DOHH2 (cell line): ENCODE data around the gene C2orf78.

ENCODE experiments used
- H3F3A ChIP-seq: fragments of 200-600 bp; sonication (generic), shearing (Covaris generic); 2 replicates; pipeline ENCODE4 v1.6.0; 2016; ENCODE audit warnings: antibody characterized with exemption, mild to moderate bottlenecking; ENCODE audit not compliant: control insufficient read depth, insufficient read depth
- H3K27ac ChIP-seq: fragments of 200-600 bp; sonication (generic); 2 replicates; pipeline ENCODE4 v1.5.1; 2014; ENCODE audit warnings: low read depth, mild to moderate bottlenecking, low read length, moderate library complexity
- H3K27me3 ChIP-seq: fragments of 200-600 bp; sonication (generic); 2 replicates; pipeline ENCODE4 v1.6.1; 2014; ENCODE audit warnings: mild to moderate bottlenecking, low read length, mixed read lengths; ENCODE audit not compliant: control insufficient read depth
- H3K36me3 ChIP-seq: fragments of 200-600 bp; sonication (generic); 2 replicates; pipeline ENCODE4 v1.6.1; 2014; ENCODE audit warnings: mild to moderate bottlenecking, low read length, moderate library complexity, mixed read lengths; ENCODE audit not compliant: control insufficient read depth
- H3K4me1 ChIP-seq: fragments of 200-600 bp; sonication (generic); 2 replicates; pipeline ENCODE4 v1.6.1; 2014; ENCODE audit warnings: mild to moderate bottlenecking, low read length, mixed read lengths; ENCODE audit not compliant: control insufficient read depth
- H3K4me2 ChIP-seq: fragments of 200-600 bp; sonication (generic); 2 replicates; pipeline ENCODE4 v1.6.0; 2014; ENCODE audit warnings: mild to moderate bottlenecking, low read length, moderate library complexity
- H3K4me3 ChIP-seq: fragments of 200-600 bp; sonication (generic); 2 replicates; pipeline ENCODE4 v1.5.1; 2014; ENCODE audit warnings: mild to moderate bottlenecking, low read length, mixed read lengths
- H3K79me2 ChIP-seq: fragments of 200-600 bp; sonication (generic); 2 replicates; pipeline ENCODE4 v1.6.1; 2014; ENCODE audit warnings: mild to moderate bottlenecking, low read length, mixed read lengths; ENCODE audit not compliant: control insufficient read depth
- H3K9me2 ChIP-seq: fragments of 200-600 bp; sonication (generic); replicated peaks from 2 replicates; pipeline ENCODE4 v1.6.1; 2014; ENCODE audit warnings: mild to moderate bottlenecking, low read length, mixed read lengths; ENCODE audit not compliant: control insufficient read depth
- H3K9me3 ChIP-seq: fragments of 200-600 bp; sonication (generic); 2 replicates; pipeline ENCODE4 v1.6.1; 2014; ENCODE audit warnings: antibody characterized with exemption, low read length, mixed read lengths; ENCODE audit not compliant: control insufficient read depth, insufficient read depth
- H4K20me1 ChIP-seq: fragments of 200-600 bp; sonication (generic); 2 replicates; pipeline ENCODE4 v1.6.0; 2014; ENCODE audit warnings: low read depth, mild to moderate bottlenecking, antibody characterized with exemption, low read length, moderate library complexity; ENCODE audit not compliant: control insufficient read depth, insufficient read depth
- EZH2phosphoT487 ChIP-seq: fragments of 200-600 bp; sonication (generic); IDR thresholded peaks from 2 replicates; pipeline ENCODE4 v1.6.1; 2017; ENCODE audit warnings: borderline replicate concordance, mild to moderate bottlenecking, antibody characterized with exemption, low read length, moderate library complexity, mixed read lengths
- TF ChIP-seq, protein P1 (sequence below): fragments of 200-600 bp; sonication (generic); IDR thresholded peaks from one replicate; pipeline ENCODE4 v1.5.1; 2014; ENCODE audit warnings: antibody characterized with exemption, mild to moderate bottlenecking, low read depth, low read length; ENCODE audit not compliant: poor library complexity, severe bottlenecking

C2orf78 gene

DNA sequence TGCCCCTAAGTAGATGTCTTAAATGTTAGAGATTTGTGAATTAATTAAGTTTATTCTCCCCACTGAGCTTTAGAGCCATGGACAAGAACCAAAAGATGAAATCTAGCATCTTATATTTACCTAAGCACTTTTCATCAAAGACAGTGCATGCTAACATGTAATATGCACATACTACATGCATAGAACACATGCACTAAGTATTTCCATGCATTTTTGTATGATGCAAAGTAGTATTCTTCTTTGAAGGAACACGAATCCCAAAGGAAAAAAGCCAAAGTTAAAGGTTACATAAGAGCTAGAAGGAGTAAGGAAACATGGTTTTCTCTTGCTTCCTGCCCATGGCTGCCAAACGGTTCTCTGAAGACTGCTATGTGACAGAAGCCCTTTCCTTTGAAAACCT, 60.1 kb downstream of the C2orf78 start:
- Histone ChIP-seq H3K9me3 (no peaks in the 10 kb centered on the region), H3K79me2 (peaks cover 23% of the 10 kb centered on the region), H3F3A (no peaks in the 10 kb centered on the region), H3K4me3 (no peak overlapping the region), H3K36me3 (peaks cover 81% of the 10 kb centered on the region), H3K27me3 (no peaks in the 10 kb centered on the region), H3K4me2 (no peak overlapping the region), H3K4me1 (no peaks in the 10 kb centered on the region), H3K9me2 (no peaks in the 10 kb centered on the region), H3K27ac (no peak overlapping the region), H4K20me1 (no peaks in the 10 kb centered on the region)
- TF ChIP-seq EZH2phosphoT487: no peak
- TF ChIP-seq, protein P1, sequence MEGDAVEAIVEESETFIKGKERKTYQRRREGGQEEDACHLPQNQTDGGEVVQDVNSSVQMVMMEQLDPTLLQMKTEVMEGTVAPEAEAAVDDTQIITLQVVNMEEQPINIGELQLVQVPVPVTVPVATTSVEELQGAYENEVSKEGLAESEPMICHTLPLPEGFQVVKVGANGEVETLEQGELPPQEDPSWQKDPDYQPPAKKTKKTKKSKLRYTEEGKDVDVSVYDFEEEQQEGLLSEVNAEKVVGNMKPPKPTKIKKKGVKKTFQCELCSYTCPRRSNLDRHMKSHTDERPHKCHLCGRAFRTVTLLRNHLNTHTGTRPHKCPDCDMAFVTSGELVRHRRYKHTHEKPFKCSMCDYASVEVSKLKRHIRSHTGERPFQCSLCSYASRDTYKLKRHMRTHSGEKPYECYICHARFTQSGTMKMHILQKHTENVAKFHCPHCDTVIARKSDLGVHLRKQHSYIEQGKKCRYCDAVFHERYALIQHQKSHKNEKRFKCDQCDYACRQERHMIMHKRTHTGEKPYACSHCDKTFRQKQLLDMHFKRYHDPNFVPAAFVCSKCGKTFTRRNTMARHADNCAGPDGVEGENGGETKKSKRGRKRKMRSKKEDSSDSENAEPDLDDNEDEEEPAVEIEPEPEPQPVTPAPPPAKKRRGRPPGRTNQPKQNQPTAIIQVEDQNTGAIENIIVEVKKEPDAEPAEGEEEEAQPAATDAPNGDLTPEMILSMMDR: no peak

DNA sequence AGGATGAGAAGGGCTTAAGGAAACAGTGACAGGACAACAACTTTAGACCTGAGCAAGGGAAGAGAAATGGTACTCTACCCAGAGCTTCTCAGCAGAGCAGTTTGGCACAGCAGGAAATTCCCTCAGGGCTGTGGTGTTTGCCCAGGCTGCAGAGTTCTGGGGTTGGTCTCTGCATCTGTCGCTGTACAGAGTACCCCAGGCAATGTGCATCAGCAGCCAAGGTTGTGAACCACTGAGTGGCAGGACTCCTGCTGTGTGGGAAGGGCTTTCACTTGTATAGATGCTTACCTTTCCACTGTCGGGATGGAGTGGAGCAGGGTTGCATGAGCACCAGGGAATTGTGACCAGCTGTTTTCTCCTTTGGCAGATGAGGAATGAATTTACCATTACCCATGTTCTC, 66.0 kb downstream of the C2orf78 start:
- Histone ChIP-seq H3K27ac (no peak overlapping the region), H3K4me2 (no peak overlapping the region), H3K4me3 (no peak overlapping the region), H3K9me2 (no peaks in the 10 kb centered on the region), H3K9me3 (no peaks in the 10 kb centered on the region), H4K20me1 (no peaks in the 10 kb centered on the region), H3K4me1 (no peaks in the 10 kb centered on the region), H3K27me3 (no peaks in the 10 kb centered on the region), H3F3A (no peaks in the 10 kb centered on the region), H3K36me3 (peaks cover 89% of the 10 kb centered on the region), H3K79me2 (no peaks in the 10 kb centered on the region)
- TF ChIP-seq, protein P1: no peak
- no peak for TF ChIP-seq EZH2phosphoT487

DNA sequence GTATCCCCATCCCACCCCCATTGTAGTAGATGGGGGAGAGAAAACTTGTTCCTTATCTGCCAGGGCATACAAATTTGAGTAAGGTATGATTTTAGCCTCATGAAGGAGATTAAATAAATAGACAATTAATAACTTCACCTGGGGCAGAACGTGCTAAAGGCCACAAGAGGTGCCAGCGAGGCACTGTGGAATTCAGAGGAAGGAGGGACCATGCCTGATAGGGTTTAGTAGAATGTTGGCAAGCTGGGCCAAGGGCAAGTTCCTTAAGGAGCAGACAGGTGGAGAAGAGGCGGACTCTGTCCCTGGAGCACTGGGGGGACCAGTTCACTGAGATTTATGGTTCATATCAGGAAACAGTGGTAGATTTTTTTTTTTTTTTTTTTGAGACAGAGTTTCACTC, 67.3 kb downstream of the C2orf78 start:
- H3K4me3 ChIP-seq: no peak overlapping the region
- H3K79me2 ChIP-seq: no peaks in the 10 kb centered on the region
- H4K20me1 ChIP-seq: no peaks in the 10 kb centered on the region
- H3K27me3 ChIP-seq: no peaks in the 10 kb centered on the region
- peaks cover 90% of the 10 kb centered on the region for H3K36me3 ChIP-seq
- H3K4me1 ChIP-seq: peaks cover 9% of the 10 kb centered on the region
- H3K9me2 ChIP-seq: no peaks in the 10 kb centered on the region
- no peak overlapping the region for H3K4me2 ChIP-seq
- H3F3A ChIP-seq: no peaks in the 10 kb centered on the region
- H3K27ac ChIP-seq: no peak overlapping the region
- no peaks in the 10 kb centered on the region for H3K9me3 ChIP-seq
- no peak for TF ChIP-seq EZH2phosphoT487
- TF ChIP-seq, protein P1: peak; percentile 39

DNA sequence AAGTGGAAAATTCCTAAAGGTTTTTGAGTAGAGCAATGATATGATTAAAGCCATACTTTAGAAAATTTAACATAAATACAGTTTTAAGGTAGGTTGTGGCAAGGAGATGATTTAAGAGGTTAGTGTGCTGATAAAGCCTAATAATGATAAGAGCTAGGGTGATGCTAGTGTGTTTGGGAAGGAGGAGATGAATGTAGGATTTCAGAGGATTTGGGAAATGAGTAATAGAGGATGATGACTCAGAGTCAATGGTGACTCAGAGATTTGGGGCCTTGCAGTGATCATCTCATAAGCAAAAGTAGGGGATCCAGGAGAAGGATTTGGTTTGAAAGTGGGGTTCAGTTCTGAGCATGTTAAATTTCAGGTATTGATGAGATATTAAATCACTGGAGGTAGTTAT, 68.0 kb downstream of the C2orf78 start:
- Histone ChIP-seq H3K27me3 (no peaks in the 10 kb centered on the region), H3F3A (no peaks in the 10 kb centered on the region), H3K36me3 (peaks cover 90% of the 10 kb centered on the region), H3K27ac (no peak overlapping the region), H3K4me2 (no peak overlapping the region), H3K4me1 (peaks cover 16% of the 10 kb centered on the region), H3K79me2 (no peaks in the 10 kb centered on the region), H3K9me2 (no peaks in the 10 kb centered on the region), H3K9me3 (no peaks in the 10 kb centered on the region), H4K20me1 (no peaks in the 10 kb centered on the region), H3K4me3 (no peak overlapping the region)
- no peak for TF ChIP-seq EZH2phosphoT487
- TF ChIP-seq, protein P1: no peak
